Embryonic facial prominence (tissue), 1 donor: ENCODE results near the gene LSM14B.
A peak's percentile ranks its signal among the peaks of the same experiment; 100 is the strongest.
"Not testable (repeated sequence)": the region's sequence is repeated elsewhere in the genome, so short reads cannot be mapped to it uniquely, and the experiment has no call there.

Source experiments
- DNase-seq: peaks from one replicate; pipeline ENCODE4 v3.0.0-alpha.2; 2016; ENCODE audit errors: extremely low spot score

LSM14B gene

GRCh38 chr20:62121776-62122653 is at the start of gene LSM14B:
Gene LSM14B (plus strand): TSS chr20:62122475. CDS start chr20:62122667, 192 bp downstream.
- DNase-seq = peak; percentile 92

DNA sequence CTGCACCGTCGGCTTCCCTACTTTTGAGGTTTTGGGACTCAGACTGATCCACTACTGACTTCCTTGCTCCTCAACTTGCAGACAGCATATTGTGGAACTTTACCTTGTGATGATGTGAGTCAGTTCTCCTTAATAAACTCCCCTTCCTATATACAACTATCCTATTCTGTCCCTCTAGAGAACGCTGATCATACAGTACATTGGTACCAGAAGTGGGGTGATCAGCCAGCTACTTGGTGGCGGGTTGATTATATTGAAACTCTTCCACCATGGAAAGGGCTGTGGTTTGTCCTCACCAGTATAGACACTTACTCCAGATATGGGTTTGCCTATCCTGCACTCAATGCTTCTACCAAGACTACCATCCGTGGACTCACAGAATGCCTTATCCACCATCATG is 49.0 kb upstream of the LSM14B start:
- DNase-seq = no peak

- DNase-seq = no peak
These were observed 43.1 kb upstream of the LSM14B start for GRCh38 chr20:62079166-62079565.

- DNase-seq = no peak
These were observed 41.9 kb upstream of the LSM14B start for GRCh38 chr20:62080249-62080990.

DNA sequence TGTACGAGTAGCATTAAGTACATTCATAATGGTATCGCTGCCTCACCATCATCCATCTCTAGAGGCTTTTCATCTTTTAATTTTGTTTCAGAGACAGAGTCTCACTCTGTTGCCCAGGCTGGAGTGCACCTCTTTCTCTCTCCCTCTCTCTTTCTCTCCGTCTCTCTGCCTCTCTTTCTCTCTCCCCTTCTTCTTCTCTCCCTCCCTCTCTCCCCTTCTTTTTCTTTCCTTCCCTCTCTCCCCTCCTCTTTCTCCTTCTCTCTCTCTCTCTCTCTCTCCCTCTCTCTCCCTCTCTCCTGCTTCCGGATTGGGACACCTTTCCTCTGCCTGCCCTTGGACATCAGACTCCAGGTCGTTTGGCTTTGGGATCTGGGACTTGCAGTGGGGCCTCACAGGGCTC is 39.0 kb upstream of the LSM14B start:
- no peak for DNase-seq

- DNase-seq = not testable (repeated sequence)
These were observed 38.1 kb upstream of the LSM14B start for GRCh38 chr20:62084224-62084623.

GRCh38 chr20:62085206-62085605 is 37.1 kb upstream of the LSM14B start:
- no peak for DNase-seq

GRCh38 chr20:62087227-62087626 is 35.0 kb upstream of the LSM14B start:
- DNase-seq = no peak

DNA sequence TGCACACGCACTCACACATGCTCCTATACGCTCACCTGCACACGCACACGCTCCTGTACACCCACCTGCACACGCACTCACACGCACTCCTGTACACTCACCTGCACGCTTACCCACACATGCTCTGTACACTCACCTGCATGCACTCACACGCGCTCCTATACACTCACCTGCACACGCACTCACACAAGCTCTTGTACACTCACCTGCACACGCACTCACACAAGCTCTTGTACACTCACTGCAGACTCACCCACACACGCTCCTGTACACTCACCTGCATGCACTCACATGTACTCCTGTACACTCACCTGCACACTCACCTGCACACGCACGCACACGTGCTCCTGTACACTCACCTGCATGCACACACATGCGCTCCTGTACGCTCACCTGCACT is 34.6 kb upstream of the LSM14B start:
- DNase-seq = no peak

- DNase-seq = no peak
These were observed 33.8 kb upstream of the LSM14B start for GRCh38 chr20:62088258-62089127.

GRCh38 chr20:62089393-62089792 is 32.9 kb upstream of the LSM14B start:
- no peak for DNase-seq

DNA sequence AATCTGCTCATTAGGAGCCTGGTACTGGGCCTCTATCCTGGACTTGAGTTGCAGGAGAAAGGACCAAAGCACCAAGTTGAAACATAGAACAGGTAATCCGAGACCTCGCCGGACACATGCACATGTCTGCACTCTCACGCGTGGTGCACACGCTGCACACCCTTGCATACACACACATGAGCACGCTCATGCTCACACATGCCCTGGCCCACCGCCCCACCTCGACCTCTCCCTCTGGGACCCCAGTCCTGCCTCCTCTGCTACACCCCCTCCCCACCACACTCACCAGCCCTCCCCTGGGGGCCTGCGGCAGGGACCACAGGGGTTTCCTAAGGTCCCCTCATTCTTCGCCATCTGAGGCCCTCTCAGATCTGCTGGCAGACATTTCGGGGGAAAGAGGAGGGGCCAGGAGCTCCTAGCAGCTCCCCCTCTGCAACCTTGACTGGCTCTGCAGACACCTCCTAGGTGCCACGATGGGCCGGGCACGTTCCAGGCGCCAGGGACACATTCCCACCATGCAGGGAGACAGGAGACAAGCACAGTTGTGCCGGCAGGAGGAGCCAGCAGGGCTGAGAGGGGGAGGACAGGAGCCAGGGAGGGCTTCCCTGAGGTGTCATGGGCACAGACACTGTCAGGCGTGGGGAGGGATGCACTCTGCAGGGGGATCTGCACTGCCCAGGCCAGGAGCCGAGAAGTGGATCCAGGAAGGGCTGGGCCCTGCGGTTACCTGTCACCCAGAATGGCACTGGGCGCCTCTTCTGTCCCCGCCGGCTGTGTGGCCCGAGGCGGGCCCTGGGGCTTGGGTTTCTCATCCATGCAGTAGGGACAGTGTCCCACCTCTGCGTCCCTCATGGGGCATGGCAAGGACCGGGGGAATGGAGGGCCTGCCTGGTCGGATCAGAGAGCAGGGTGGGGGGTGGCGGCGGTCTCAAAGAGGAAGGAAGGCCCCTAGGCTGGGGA is 25.6 kb upstream of the LSM14B start:
- no peak for DNase-seq

GRCh38 chr20:62097881-62098407 is 24.3 kb upstream of the LSM14B start:
- DNase-seq = no peak

- DNase-seq = no peak
These were observed 21.2 kb upstream of the LSM14B start for GRCh38 chr20:62101078-62101477.

- DNase-seq = no peak
These were observed 18.6 kb upstream of the LSM14B start for GRCh38 chr20:62103508-62104233.

DNA sequence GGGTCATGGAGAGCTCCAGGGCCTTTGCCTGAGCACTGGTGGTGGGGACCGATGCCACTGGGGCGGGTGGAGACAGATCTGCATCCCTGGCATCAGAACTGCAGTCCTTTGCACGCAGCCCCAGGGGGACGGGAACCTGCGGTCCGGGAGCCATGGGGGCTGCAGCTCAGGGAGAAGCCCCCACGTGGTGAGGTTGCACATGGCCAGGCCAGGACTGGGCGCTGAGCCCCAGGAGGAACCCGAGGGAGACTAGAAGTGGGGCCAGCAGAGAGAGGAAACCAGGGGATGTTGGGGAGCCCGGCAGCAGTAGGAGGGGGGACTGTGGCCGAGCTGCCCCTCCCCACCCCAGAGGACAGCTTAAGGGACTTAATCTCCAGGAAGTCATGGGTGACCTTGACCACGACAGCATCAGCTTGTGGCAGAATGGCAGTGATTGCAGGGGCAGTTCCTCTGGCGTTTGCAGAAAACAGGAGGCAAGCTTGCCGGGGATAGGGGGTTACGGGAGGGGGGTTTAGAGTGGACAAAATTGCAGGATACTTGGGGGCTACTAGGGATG is 18.0 kb upstream of the LSM14B start:
- DNase-seq = no peak

DNA sequence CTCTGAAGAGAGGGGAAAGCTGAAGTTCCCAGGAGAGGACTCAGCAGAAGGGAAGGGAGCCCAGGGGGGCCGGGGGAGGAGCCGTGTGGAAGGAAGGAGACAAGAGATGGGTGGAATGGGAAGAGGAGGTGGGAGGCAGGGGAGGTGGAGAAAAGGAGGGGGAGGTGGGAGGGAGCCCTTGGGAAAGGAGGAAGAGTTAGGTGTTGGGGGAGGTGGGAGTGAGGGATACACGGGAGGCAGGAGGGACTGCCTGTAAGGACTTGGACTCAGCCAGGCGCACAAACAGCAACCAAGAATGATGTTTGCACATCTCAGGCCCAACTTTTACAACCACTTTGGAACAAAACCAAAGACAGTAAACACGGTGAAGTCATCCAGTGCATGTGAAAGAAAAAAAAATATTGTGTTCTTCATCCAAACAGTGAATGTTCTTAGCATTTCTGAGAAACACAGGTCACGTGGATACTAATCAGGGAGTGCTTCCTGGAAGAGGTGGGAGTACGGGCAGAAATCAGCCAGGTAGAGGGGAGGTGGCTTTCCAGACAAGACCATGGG is 17.4 kb upstream of the LSM14B start:
- DNase-seq = no peak

- DNase-seq = no peak
These were observed 16.7 kb upstream of the LSM14B start for GRCh38 chr20:62105592-62105991.

DNA sequence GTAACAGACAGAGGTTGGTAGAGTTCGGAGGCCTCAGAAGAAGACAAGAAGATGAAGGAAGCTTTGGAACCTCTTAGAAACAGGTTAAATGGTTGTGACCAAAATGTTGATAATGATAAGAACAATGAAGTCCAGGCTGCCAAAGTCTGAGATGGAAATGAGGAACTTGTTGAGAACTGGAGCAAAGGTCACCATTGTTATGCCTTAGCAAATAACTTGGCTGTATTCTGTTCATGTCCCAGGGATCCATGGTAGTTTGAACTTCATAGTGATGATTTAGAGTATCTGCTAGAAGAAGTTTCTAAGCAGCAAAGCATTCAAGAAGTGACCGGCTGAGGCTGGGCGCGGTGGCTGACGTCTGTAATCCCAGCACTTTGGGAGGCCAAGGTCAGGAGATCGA is 11.1 kb upstream of the LSM14B start:
- no peak for DNase-seq
